Muscle layer of colon (tissue), 2 donors: Measurements from ENCODE around the gene PCDHGC3.

ENCODE experiments used
- H3K27ac ChIP-seq: one replicate; pipeline ENCODE4 v1.7.0; 2013; ENCODE audit warnings: low read depth, mild to moderate bottlenecking, low read length, moderate library complexity
- H3K27me3 ChIP-seq, 2 donors: one replicate each; pipeline ENCODE4 v1.7.0; 2013; ENCODE audit warnings: low read length in 2 of 2, mild to moderate bottlenecking in 2 of 2; ENCODE audit not compliant: insufficient read depth in 2 of 2, control insufficient read depth in 1 of 2
- H3K36me3 ChIP-seq: one replicate; pipeline ENCODE4 v1.7.0; 2013; ENCODE audit warnings: mild to moderate bottlenecking, low read length; ENCODE audit not compliant: insufficient read depth
- H3K4me1 ChIP-seq: one replicate; pipeline ENCODE4 v1.7.0; 2013; ENCODE audit warnings: mild to moderate bottlenecking, low read length; ENCODE audit not compliant: insufficient read depth
- H3K4me3 ChIP-seq, 2 donors: one replicate each; pipeline ENCODE4 v1.7.0; 2013; ENCODE audit warnings: low read length in 2 of 2, low read depth in 1 of 2, mild to moderate bottlenecking in 1 of 2, moderate library complexity in 1 of 2
- H3K9ac ChIP-seq: one replicate; pipeline ENCODE4 v1.7.0; 2013; ENCODE audit warnings: low read length
- H3K9me3 ChIP-seq: one replicate; pipeline ENCODE4 v1.7.0; 2013; ENCODE audit warnings: mild to moderate bottlenecking, low read length
- donor health status: abdominal sarcoma.
- donor health status: Adenocarcinoma of cecum.

Gene PCDHGC3

DNA sequence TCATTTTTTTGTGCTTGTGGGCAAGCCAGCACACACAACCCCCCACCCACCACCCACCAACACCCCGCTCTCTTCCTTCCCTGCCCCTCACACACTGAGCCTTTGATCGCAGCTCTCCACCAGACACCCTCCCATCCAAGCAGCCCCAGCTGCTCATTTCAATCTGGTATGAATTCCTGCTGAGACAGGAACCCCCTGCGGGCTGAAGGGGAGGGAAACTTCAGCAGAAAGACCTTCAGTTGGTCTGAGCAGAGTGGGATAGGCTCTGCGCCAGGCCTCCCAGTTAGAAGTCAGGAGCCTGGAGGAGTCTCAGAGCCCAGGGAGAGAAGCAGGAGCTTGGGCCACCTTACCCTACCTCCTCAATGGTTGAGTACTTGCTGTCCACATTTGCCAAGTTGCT, 20.3 kb downstream of the PCDHGC3 start:
- H3K36me3 ChIP-seq = peaks cover 17% of the 10 kb centered on the region

DNA sequence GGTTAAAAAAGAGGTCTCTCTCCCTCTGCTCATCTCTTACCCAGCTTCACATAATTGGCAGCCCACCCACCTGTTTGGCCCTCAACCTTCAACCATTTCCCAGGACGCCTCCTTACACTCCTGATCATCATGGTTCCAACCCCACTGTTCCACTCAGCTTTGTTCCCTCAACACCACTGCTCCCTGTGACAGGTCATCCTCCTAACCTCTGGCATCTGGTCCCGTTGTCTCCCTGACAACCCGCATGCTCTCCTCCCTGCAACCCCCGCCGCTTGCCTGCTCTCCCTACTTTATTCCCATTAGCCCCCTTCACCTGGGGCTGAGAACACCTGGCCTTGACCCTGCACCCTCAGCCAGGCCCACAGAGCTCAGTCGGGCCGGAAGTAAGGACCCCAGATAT, 26.0 kb downstream of the PCDHGC3 start:
- no peak overlapping the region for H3K9ac ChIP-seq
- H3K36me3 ChIP-seq = peaks cover 23% of the 10 kb centered on the region
- H3K27ac ChIP-seq = no peak overlapping the region
- no peak overlapping the region for H3K4me3 ChIP-seq
- peaks cover 5% of the 10 kb centered on the region for H3K4me1 ChIP-seq
- H3K9me3 ChIP-seq = no peaks in the 10 kb centered on the region
- H3K27me3 ChIP-seq = no peaks in the 10 kb centered on the region

More for the DNA sequence above, 20.3 kb downstream of the PCDHGC3 start:
- H3K9ac ChIP-seq = no peak overlapping the region
- no peak overlapping the region for H3K27ac ChIP-seq
- H3K4me1 ChIP-seq = peaks cover 8% of the 10 kb centered on the region
- no peaks in the 10 kb centered on the region for H3K27me3 ChIP-seq
- no peaks in the 10 kb centered on the region for H3K9me3 ChIP-seq
- H3K4me3 ChIP-seq = no peak overlapping the region

DNA sequence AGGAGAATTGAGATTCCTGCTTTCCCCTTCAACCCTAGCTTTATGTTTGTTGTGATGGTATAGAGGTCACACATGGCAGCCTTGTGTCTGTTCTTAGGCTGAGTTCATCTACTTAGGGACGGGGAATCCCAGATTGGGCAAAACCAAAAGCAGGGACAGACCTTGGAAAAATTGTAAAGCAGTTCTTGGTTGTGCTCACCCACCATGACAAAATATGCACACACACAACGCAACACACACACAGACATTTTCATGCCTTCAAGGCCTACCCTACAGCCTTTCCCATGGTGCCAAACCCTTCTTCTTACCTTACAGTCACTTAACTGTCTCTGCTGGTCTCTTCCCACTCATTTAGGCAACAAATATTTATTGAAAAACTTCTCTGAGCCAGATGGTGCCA, 27.9 kb downstream of the PCDHGC3 start:
- Histone ChIP-seq H3K9ac (no peak overlapping the region), H3K36me3 (peaks cover 10% of the 10 kb centered on the region), H3K9me3 (no peaks in the 10 kb centered on the region), H3K27ac (no peak overlapping the region), H3K27me3 (no peaks in the 10 kb centered on the region), H3K4me3 (no peak overlapping the region), H3K4me1 (peaks cover 23% of the 10 kb centered on the region)

DNA sequence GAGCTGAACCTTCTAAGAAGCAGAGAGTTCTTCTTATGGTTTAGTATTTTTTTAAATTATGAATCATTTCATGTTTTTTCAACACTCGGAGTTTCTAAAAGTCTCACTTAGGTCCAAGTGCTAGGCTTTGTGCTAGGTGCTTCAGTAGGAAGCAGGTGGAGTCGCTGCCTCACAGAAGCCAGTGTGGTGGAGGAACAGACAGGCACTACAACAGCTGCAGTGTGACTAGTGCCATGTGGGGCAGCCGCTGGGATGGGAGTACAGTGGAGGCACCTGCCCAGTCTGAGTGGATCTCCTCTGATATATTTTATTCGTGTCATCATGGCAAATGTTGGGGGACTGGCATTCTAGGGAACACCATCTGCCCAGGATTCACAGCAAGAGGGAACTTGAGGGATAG, 28.4 kb downstream of the PCDHGC3 start:
- Histone ChIP-seq H3K27me3 (no peaks in the 10 kb centered on the region), H3K36me3 (peaks cover 10% of the 10 kb centered on the region), H3K4me3 (no peak overlapping the region), H3K9me3 (no peaks in the 10 kb centered on the region), H3K9ac (no peak overlapping the region), H3K27ac (no peak overlapping the region), H3K4me1 (peaks cover 27% of the 10 kb centered on the region)

DNA sequence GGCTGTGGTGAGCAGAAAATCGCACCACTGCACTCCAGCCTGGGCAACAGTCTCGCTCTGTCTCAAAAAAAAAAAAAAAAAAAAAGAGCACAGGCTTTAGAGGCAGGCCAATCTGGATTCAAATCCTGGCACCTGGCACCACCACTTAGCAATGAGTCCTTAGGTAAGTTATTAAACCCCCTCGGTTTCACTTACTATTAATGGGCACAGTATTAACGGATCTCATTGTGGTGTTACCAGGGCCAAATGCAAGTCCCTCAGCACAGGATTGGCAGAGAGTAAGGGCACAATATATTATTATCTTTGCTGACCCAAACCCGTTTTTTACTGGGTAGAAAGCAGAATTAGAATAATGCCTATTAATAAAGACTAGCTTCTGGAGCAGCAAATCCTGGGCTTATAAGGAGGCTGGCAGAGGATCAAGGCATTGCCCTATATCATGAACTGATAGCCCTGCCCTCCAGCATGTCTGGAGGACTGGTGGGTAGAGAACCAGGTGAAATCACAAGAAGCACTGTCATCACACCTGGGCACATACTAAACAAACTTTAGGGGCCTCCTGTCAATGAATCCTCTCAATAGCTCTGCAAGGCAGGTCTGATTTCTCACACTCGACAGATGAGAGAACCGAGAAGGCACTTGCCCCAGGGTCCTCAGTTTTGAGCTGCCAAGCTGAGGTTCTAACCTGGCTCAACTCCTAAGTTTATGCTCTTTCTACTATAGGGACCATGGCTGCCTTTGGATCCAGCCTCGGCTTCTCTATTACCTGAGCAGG, 30.8 kb downstream of the PCDHGC3 start:
- no peak overlapping the region for H3K9ac ChIP-seq
- no peaks in the 10 kb centered on the region for H3K27me3 ChIP-seq
- peaks cover 38% of the 10 kb centered on the region for H3K4me1 ChIP-seq
- H3K27ac ChIP-seq = peak overlapping the region; percentile 72
- peaks cover 20% of the 10 kb centered on the region for H3K36me3 ChIP-seq
- H3K9me3 ChIP-seq = no peaks in the 10 kb centered on the region
- no peak overlapping the region for H3K4me3 ChIP-seq

DNA sequence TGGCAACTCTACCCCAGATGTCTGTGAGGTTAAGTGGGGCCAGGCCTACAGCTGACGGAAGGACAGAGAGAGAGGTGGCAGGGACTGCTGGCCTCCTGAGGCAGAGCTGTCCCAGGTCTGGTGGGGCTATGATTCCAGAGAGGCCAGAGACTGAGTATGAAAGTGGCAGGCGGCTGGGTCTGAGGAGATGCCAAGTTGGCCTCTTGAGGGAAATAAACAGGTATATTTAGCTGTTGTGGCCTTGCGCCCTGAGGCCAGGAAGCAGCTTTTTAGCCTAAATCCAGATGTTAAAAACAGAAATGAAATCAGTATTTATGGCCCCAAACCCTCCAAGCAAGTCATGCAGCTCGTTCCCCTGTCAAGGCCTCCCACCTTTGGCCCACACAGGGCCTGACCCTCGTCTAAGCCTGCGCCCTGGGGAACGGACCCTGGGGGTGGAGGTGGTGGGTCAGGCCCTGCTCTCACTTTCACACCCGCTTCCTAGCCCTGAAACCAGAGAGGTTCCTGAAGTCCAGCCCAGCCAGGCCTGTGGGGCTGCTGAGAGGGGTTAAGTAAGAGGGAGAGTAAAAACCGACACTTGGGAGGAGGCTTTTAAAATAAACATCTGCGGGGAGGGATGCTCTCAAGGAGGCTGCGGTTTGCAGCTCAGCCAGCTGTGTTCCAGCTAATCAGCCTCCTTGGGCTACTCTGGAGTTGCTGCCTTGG, 31.8 kb downstream of the PCDHGC3 start:
- H3K4me3 ChIP-seq = peak overlapping the region in 1 of 2 donors; percentile 45
- no peak overlapping the region for H3K9ac ChIP-seq
- H3K27ac ChIP-seq = peak overlapping the region; percentile 72

DNA sequence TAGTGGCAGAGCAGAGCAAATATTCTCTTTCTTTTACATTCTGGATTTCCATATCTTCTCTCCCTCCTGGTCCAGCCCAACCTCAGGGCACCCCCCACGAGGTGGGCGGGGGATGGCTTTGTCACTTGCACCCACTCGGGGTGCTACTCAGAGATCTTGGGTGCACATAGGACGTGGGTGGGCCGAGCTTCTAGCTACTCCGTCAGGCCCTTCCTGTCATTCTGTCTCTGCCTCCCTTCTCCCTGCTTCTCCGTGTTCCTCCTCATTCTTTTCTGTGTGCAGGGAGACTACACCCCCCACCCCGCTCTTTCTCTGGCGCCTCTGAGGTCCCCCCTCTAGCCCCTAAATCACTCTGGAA, 32.7 kb downstream of the PCDHGC3 start:
- Histone ChIP-seq H3K27me3 (no peaks in the 10 kb centered on the region), H3K9me3 (no peaks in the 10 kb centered on the region), H3K36me3 (peaks cover 23% of the 10 kb centered on the region), H3K27ac (peak overlapping the region; percentile 72), H3K4me3 (peak overlapping the region; percentile 24 to 45), H3K9ac (no peak overlapping the region), H3K4me1 (peaks cover 38% of the 10 kb centered on the region)

More for the DNA sequence above, 31.8 kb downstream of the PCDHGC3 start:
- H3K27me3 ChIP-seq = no peaks in the 10 kb centered on the region
- no peaks in the 10 kb centered on the region for H3K9me3 ChIP-seq
- peaks cover 23% of the 10 kb centered on the region for H3K36me3 ChIP-seq
- peaks cover 38% of the 10 kb centered on the region for H3K4me1 ChIP-seq

DNA sequence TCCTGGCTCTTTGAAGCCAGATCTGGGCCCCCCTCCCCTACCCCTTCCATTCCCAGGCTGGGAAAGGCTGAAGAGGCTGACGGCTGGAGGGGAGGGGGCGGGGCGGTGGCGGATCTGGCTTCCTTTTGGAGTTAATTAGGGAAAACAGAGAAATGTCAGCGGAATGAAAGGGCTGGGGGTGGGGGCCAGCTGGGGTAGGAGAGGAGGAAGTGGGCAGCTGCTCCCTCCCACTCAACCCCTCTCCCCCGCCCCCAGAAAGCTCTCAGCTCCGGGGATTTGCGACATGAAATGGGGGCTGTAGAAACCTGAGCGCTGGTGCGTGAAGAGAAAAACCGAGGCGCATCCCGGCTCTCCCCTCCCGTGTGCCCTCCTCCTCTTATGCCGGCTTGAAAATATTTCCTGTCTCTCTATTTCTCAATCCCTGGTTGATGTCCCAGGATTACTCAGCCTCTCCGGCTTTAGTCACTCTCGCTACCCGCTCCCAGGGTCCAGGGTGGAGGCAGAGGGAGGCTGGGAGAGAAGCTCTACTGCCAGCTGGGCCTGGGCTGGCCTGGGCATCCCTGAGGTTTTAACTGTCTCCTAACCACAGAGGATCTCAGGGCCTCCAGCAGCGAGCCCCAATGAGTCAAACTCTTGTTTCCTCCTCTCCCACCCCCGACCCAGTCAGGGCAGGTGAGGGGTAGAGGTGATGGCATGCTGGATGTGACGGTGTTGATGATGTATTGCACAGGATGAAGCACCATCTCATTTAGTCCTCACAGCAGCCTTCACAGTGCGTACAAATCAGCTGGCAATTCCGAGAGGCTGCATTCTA, 33.2 kb downstream of the PCDHGC3 start:
- no peaks in the 10 kb centered on the region for H3K27me3 ChIP-seq
- H3K4me1 ChIP-seq = peaks cover 39% of the 10 kb centered on the region
- peak overlapping the region; percentile 24 to 45 for H3K4me3 ChIP-seq
- H3K27ac ChIP-seq = peak overlapping the region; percentile 72
- H3K36me3 ChIP-seq = peaks cover 23% of the 10 kb centered on the region
- no peaks in the 10 kb centered on the region for H3K9me3 ChIP-seq
- no peak overlapping the region for H3K9ac ChIP-seq

DNA sequence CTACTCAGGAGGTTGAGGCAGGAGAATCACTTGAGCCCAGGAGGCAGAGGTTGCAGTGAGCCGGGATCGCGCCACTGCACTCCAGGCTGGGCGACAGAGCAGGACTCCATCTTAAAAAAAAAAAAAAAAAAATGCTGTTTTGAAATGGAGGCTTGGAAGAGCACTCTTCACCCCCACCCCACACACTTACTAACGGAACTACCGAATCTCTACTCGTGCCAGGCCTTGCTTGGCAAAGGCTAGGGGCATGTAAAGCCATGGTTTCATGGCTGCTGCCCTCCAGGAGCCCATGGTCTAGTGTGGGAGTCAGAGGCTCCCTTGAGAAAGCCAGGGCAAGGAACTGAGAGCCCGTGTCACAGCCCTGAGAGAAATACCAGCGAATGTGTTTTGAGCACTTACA, 34.4 kb downstream of the PCDHGC3 start:
- H3K4me1 ChIP-seq = peaks cover 50% of the 10 kb centered on the region
- no peaks in the 10 kb centered on the region for H3K9me3 ChIP-seq
- no peaks in the 10 kb centered on the region for H3K27me3 ChIP-seq
- no peak overlapping the region for H3K27ac ChIP-seq
- H3K4me3 ChIP-seq = no peak overlapping the region
- no peak overlapping the region for H3K9ac ChIP-seq
- peaks cover 22% of the 10 kb centered on the region for H3K36me3 ChIP-seq

DNA sequence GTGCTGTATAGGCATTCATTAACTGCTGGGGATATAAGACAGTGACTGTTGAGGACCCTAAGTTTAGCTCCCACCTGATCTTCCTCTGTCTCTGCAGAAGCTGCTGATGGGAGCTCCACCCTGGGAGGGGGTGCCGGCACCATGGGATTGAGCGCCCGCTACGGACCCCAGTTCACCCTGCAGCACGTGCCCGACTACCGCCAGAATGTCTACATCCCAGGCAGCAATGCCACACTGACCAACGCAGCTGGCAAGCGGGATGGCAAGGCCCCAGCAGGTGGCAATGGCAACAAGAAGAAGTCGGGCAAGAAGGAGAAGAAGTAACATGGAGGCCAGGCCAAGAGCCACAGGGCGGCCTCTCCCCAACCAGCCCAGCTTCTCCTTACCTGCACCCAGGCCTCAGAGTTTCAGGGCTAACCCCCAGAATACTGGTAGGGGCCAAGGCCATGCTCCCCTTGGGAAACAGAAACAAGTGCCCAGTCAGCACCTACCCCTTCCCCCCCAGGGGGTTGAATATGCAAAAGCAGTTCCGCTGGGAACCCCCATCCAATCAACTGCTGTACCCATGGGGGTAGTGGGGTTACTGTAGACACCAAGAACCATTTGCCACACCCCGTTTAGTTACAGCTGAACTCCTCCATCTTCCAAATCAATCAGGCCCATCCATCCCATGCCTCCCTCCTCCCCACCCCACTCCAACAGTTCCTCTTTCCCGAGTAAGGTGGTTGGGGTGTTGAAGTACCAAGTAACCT, 35.3 kb downstream of the PCDHGC3 start:
- no peak overlapping the region for H3K4me3 ChIP-seq
- H3K4me1 ChIP-seq = peaks cover 59% of the 10 kb centered on the region
- no peaks in the 10 kb centered on the region for H3K27me3 ChIP-seq
- no peaks in the 10 kb centered on the region for H3K9me3 ChIP-seq
- H3K27ac ChIP-seq = no peak overlapping the region
- no peak overlapping the region for H3K9ac ChIP-seq
- peaks cover 14% of the 10 kb centered on the region for H3K36me3 ChIP-seq
